H9 (cell line): ENCODE measurements around the gene CRK. TPM values are rescaled to one million over a fixed set of nuclear protein-coding genes. Genes with fewer than 3 reads are reported as not detected.

ENCODE experiments used
- DNase-seq: peaks from one replicate; pipeline ENCODE4 v3.0.0-alpha.2; 2017
- H2AFZ ChIP-seq: one replicate; pipeline ENCODE4 v1.6.1; 2013; ENCODE audit warnings: mild to moderate bottlenecking, low read length, control low read depth, moderate library complexity
- H2AK5ac ChIP-seq: 2 replicates; pipeline ENCODE4 v1.6.1; 2013; ENCODE audit warnings: low read length, control low read depth, mixed read lengths; ENCODE audit not compliant: insufficient read length
- H2BK120ac ChIP-seq: one replicate; pipeline ENCODE4 v1.6.1; 2013; ENCODE audit warnings: low read depth, mild to moderate bottlenecking, low read length, control low read depth, inconsistent platforms; ENCODE audit not compliant: poor library complexity, severe bottlenecking
- H2BK12ac ChIP-seq: 2 replicates; pipeline ENCODE4 v1.6.1; 2013; ENCODE audit warnings: low read length, control low read depth, mixed read lengths, low read depth; ENCODE audit not compliant: insufficient read length
- H2BK15ac ChIP-seq: 2 replicates; pipeline ENCODE4 v1.6.1; 2013; ENCODE audit warnings: low read depth, low read length, control low read depth
- H2BK20ac ChIP-seq: one replicate; pipeline ENCODE4 v1.6.1; 2013; ENCODE audit warnings: low read depth, mild to moderate bottlenecking, low read length, control low read depth, inconsistent platforms; ENCODE audit not compliant: poor library complexity, severe bottlenecking
- H2BK5ac ChIP-seq: 2 replicates; pipeline ENCODE4 v1.6.1; 2013; ENCODE audit warnings: low read length, control low read depth, mixed read lengths; ENCODE audit not compliant: insufficient read length
- H3K14ac ChIP-seq: 2 replicates; pipeline ENCODE4 v1.6.1; 2013; ENCODE audit warnings: low read length, control low read depth; ENCODE audit not compliant: insufficient read depth
- H3K18ac ChIP-seq: 2 replicates; pipeline ENCODE4 v1.6.1; 2013; ENCODE audit warnings: low read depth, mild to moderate bottlenecking, mixed read lengths, low read length, control low read depth; ENCODE audit not compliant: insufficient read length
- H3K23ac ChIP-seq: 2 replicates; pipeline ENCODE4 v1.6.1; 2013; ENCODE audit warnings: low read length, control low read depth, mixed read lengths, low read depth; ENCODE audit not compliant: insufficient read length
- H3K23me2 ChIP-seq: 2 replicates; pipeline ENCODE4 v1.6.1; 2013; ENCODE audit warnings: low read depth, mild to moderate bottlenecking, mixed read lengths, low read length, control low read depth; ENCODE audit not compliant: insufficient read length, poor library complexity, severe bottlenecking
- H3K27ac ChIP-seq: 2 replicates; pipeline ENCODE4 v1.5.1; 2013; ENCODE audit warnings: low read length, control low read depth, mixed read lengths, low read depth; ENCODE audit not compliant: insufficient read length
- H3K27me3 ChIP-seq: 2 replicates; pipeline ENCODE4 v1.6.1; 2013; ENCODE audit warnings: low read length, control low read depth, inconsistent platforms; ENCODE audit not compliant: insufficient read depth
- H3K4ac ChIP-seq: 2 replicates; pipeline ENCODE4 v1.6.1; 2013; ENCODE audit warnings: low read depth, mild to moderate bottlenecking, control low read depth, inconsistent platforms, low read length, moderate library complexity
- H3K4me1 ChIP-seq: 2 replicates; pipeline ENCODE4 v1.6.1; 2013; ENCODE audit warnings: low read length, control low read depth, inconsistent platforms; ENCODE audit not compliant: insufficient read depth
- H3K4me2 ChIP-seq: 2 replicates; pipeline ENCODE4 v1.6.1; 2013; ENCODE audit warnings: low read length, control low read depth, mixed read lengths; ENCODE audit not compliant: insufficient read length, insufficient read depth
- H3K56ac ChIP-seq: 2 replicates; pipeline ENCODE4 v1.6.1; 2013; ENCODE audit warnings: low read depth, mild to moderate bottlenecking, mixed read lengths, low read length, control low read depth; ENCODE audit not compliant: insufficient read length
- H3K79me1 ChIP-seq: 2 replicates; pipeline ENCODE4 v1.6.1; 2013; ENCODE audit warnings: low read depth, mild to moderate bottlenecking, moderate library complexity, low read length, control low read depth, inconsistent platforms; ENCODE audit not compliant: insufficient read depth, poor library complexity, severe bottlenecking
- H3K79me2 ChIP-seq: 2 replicates; pipeline ENCODE4 v1.6.1; 2013; ENCODE audit warnings: low read length, control low read depth, inconsistent platforms; ENCODE audit not compliant: insufficient read depth
- H3K9ac ChIP-seq: 2 replicates; pipeline ENCODE4 v1.6.1; 2013; ENCODE audit warnings: low read length, control low read depth, mixed read lengths; ENCODE audit not compliant: insufficient read length; ENCODE audit errors: extremely low read depth
- H3K9me3 ChIP-seq: one replicate; pipeline ENCODE4 v1.6.1; 2013; ENCODE audit warnings: low read depth, low read length, inconsistent platforms; ENCODE audit not compliant: control insufficient read depth
- H3T11ph ChIP-seq: one replicate; pipeline ENCODE4 v1.6.1; 2013; ENCODE audit warnings: mild to moderate bottlenecking, low read length, control low read depth, inconsistent platforms
- H4K20me1 ChIP-seq: one replicate; pipeline ENCODE4 v1.6.1; 2013; ENCODE audit not compliant: control insufficient read depth, insufficient read length, insufficient read depth
- H4K5ac ChIP-seq: 2 replicates; pipeline ENCODE4 v1.6.1; 2013; ENCODE audit warnings: low read depth, mild to moderate bottlenecking, mixed read lengths, low read length, control low read depth; ENCODE audit not compliant: insufficient read length
- H4K8ac ChIP-seq: replicated peaks from 2 replicates; pipeline ENCODE4 v1.6.1; 2013; ENCODE audit warnings: low read length, control low read depth, mixed read lengths, low read depth; ENCODE audit not compliant: insufficient read length
- H4K91ac ChIP-seq: 2 replicates; pipeline ENCODE4 v1.6.1; 2013; ENCODE audit warnings: low read depth, mild to moderate bottlenecking, moderate library complexity, mixed read lengths, low read length, control low read depth; ENCODE audit not compliant: insufficient read length
- H3K27ac Mint-ChIP-seq, 3 experiments: 2 replicates in 2 of 3; 3 replicates in 1 of 3; pipeline ENCODE4 v1.8.0; 2020 to 2021; ENCODE audit warnings: mixed read lengths in 3 of 3, mild to moderate bottlenecking in 1 of 3, moderate library complexity in 1 of 3
- H3K27me3 Mint-ChIP-seq: 2 replicates; pipeline ENCODE4 v1.8.0; 2021; ENCODE audit warnings: low read depth, mild to moderate bottlenecking, moderate library complexity, mixed read lengths
- H3K36me3 Mint-ChIP-seq, 3 experiments: 2 replicates in 2 of 3; 3 replicates in 1 of 3; pipeline ENCODE4 v1.8.0; 2020 to 2021; ENCODE audit warnings: low read depth in 3 of 3, mixed read lengths in 3 of 3; ENCODE audit not compliant: insufficient read depth in 1 of 3
- H3K4me1 Mint-ChIP-seq, 2 experiments: 2 replicates each; pipeline ENCODE4 v1.8.0; 2020; ENCODE audit warnings: mixed read lengths in 2 of 2
- H3K4me3 Mint-ChIP-seq, 2 experiments: 2 replicates in 1 of 2; 3 replicates in 1 of 2; pipeline ENCODE4 v1.8.0; 2020 to 2021; ENCODE audit warnings: mild to moderate bottlenecking in 2 of 2, mixed read lengths in 2 of 2, moderate library complexity in 1 of 2
- H3K9me3 Mint-ChIP-seq, 2 experiments: 2 replicates in 1 of 2; 3 replicates in 1 of 2; pipeline ENCODE4 v1.8.0; 2020; ENCODE audit warnings: mild to moderate bottlenecking in 2 of 2, mixed read lengths in 2 of 2, moderate library complexity in 1 of 2
- CTCF ChIP-seq: fragments of 200-600 bp; sonication (generic); conservative IDR thresholded peaks from 3 replicates; pipeline ENCODE4 v1.8.0; 2021; ENCODE audit warnings: antibody characterized with exemption, mild to moderate bottlenecking
- WGBS: extraction: QIAGEN DNeasy Blood & Tissue Kit; methylation state at CpG from one replicate; pipeline ENCODE4 v1.1.7; 2013; ENCODE audit warnings: missing lambda C conversion rate, low lambda C conversion rate, mixed read lengths; ENCODE audit not compliant: insufficient read length; ENCODE audit errors: extremely low coverage; 5-methylcytosine and 5-hydroxymethylcytosine counted together
- total RNA-seq: library from RNA; stranded (reverse); gene quantifications from 2 replicates; pipeline ENCODE4 v1.2.1, GENCODE V29; 2021

CRK gene
- total RNA-seq, 1 experiment from 2014 or later: 58.9 TPM

GRCh38 chr17:1482680-1483079, 26.6 kb upstream of the CRK start:
- Histone ChIP-seq H3K14ac (no peak overlapping the region; the same call in 1 of the 2 replicates), H3K4ac (no peak overlapping the region), H3K27ac (no peak overlapping the region), H4K5ac (no peak overlapping the region), H4K20me1 (no peaks in the 10 kb centered on the region), H2AK5ac (no peak overlapping the region), H3K23me2 (peaks cover 11% of the 10 kb centered on the region), H3K27me3 (no peaks in the 10 kb centered on the region), H3K4me2 (no peak overlapping the region), H3K4me1 (no peaks in the 10 kb centered on the region), H3K9me3 (no peaks in the 10 kb centered on the region), H4K91ac (no peak overlapping the region), H3K56ac (no peak overlapping the region), H2BK12ac (no peak overlapping the region), H2AFZ (no peak overlapping the region), H3K79me1 (no peaks in the 10 kb centered on the region), H2BK20ac (no peak overlapping the region), H3K79me2 (no peaks in the 10 kb centered on the region), H2BK15ac (no peak overlapping the region), H3K9ac (no peak overlapping the region), H2BK120ac (no peak overlapping the region), H2BK5ac (no peak overlapping the region), H4K8ac (no peak overlapping the region), H3K23ac (no peak overlapping the region), H3T11ph (no peak overlapping the region), H3K18ac (no peak overlapping the region)
- H3K9me3 Mint-ChIP-seq: peaks cover 0 to 3% of the 10 kb centered on the region in 2 experiments; a peak in 2 of 5 replicates
- peaks cover 2 to 55% (median 48%) of the 10 kb centered on the region in 3 experiments; a peak in 6 of 7 replicates for H3K36me3 Mint-ChIP-seq
- H3K4me3 Mint-ChIP-seq: no peak overlapping the region
- TF ChIP-seq CTCF: no peak
- H3K4me1 Mint-ChIP-seq: peaks cover 14 to 24% of the 10 kb centered on the region in 2 experiments
- WGBS: no CpG with 5 or more reads among the region's 20 CpGs
- no peak overlapping the region for H3K27ac Mint-ChIP-seq
- no peak for DNase-seq
- peaks cover 2% of the 10 kb centered on the region; the same call in 1 of the 2 replicates for H3K27me3 Mint-ChIP-seq
